Adrenal gland (tissue), 12 donors: ENCODE data around the gene TESK1. TPM values are rescaled to one million over a fixed set of nuclear protein-coding genes. Genes with fewer than 3 reads are reported as not detected.

Experiments
- DNase-seq, 7 donors: peaks; one replicate each; pipeline ENCODE4 v3.0.0-alpha.2; 2019 to 2020
- H3K27ac ChIP-seq, 5 donors: fragments of 200-600 bp; sonication (generic) in 4 of 5; 1 replicate in 3 of 5; 2 replicates in 2 of 5; pipeline versions ENCODE4 v1.5.1 to v1.8.0; 2016 to 2020; ENCODE audit warnings: mild to moderate bottlenecking in 1 of 5
- H3K27me3 ChIP-seq: fragments of 200-600 bp; 2 replicates; pipeline ENCODE4 v1.8.0; 2021
- H3K36me3 ChIP-seq, 2 donors: fragments of 200-600 bp; replicated peaks in 1 of 2; 1 replicate in 1 of 2; 2 replicates in 1 of 2; pipeline versions ENCODE4 v1.5.1 to v1.8.0; 2018 to 2022
- H3K4me1 ChIP-seq, 2 donors: fragments of 200-600 bp; replicated peaks in 1 of 2; 1 replicate in 1 of 2; 2 replicates in 1 of 2; pipeline versions ENCODE4 v1.5.1 to v1.8.0; 2018 to 2021
- H3K4me3 ChIP-seq, 4 donors: fragments of 200-600 bp; sonication (generic) in 3 of 4; one replicate each; pipeline ENCODE4 v1.5.1; 2016 to 2018
- H3K9me3 ChIP-seq, 3 donors: fragments of 200-600 bp; sonication (generic) in 1 of 3; replicated peaks in 1 of 3; 1 replicate in 2 of 3; 2 replicates in 1 of 3; pipeline versions ENCODE4 v1.5.1 to v1.8.0; 2016 to 2021
- CTCF ChIP-seq, 6 experiments: fragments of 450-650 bp in 4 of 6; fragments of 200-600 bp in 2 of 6; sonication (generic) in 1 of 6; IDR thresholded peaks; 1 replicate in 5 of 6; 2 replicates in 1 of 6; pipeline versions ENCODE4 v1.5.1 to v1.8.0; 2016 to 2021; ENCODE audit warnings: antibody characterized with exemption in 6 of 6, mild to moderate bottlenecking in 2 of 6, moderate library complexity in 1 of 6
- POLR2A ChIP-seq, 2 donors: fragments of 450-650 bp; IDR thresholded peaks; one replicate each; pipeline ENCODE4 v1.6.1; 2017; ENCODE audit warnings: antibody characterized with exemption in 2 of 2, mild to moderate bottlenecking in 2 of 2, moderate library complexity in 1 of 2
- WGBS, 4 donors: extraction: QIAGEN DNeasy Blood & Tissue Kit in 2 of 4; methylation state at CpG; one replicate each; pipeline versions ENCODE4 v1.1.5 to v1.1.7; 2013 to 2017; 5-methylcytosine and 5-hydroxymethylcytosine counted together
- intact Hi-C, 2 donors: fragments of 100-400 bp; cut with DNase I; formaldehyde crosslinking; loops; one replicate each; pipeline versions ENCODE4 v1.14.1 to v1.15.0; 2022 to 2023
- polyA plus RNA-seq, 3 donors: library from polyadenylated mRNA; stranded (reverse); fragments of 200-250 nt in 2 of 3; fragments of 350-450 nt in 1 of 3; fragmentation: Illumina TruSeq in 1 of 3; extraction: RNeasy Lipid Tissue Mini Kit (QIAGEN cat#74804) in 1 of 3; gene quantifications; one replicate each; pipeline ENCODE4 v1.2.3, GENCODE V29; 2013 to 2014
- total RNA-seq, 9 donors: library from RNA; depleted of rRNA in 4 of 9; stranded (reverse); fragments of >200 nt in 4 of 9; fragments of 120-200 nt in 1 of 9; fragmentation: NEBNext Ultra II Directional in 1 of 9; extraction: Animal tissue kit (Norgen Biotek cat#: 25700) in 1 of 9; gene quantifications; one replicate each; pipeline versions ENCODE4 v1.1.0 to v1.2.4, GENCODE V29; 2013 to 2023
- donor health status: healthy with polysubstance abuse.
- donor health status: Bipolar disorder and iron deficiency.
- donor health status: DM: yes; HTN: yes; CAD: no.
- donor health status: DM: no; HTN: no; CAD: no.
- donor health status: DM: no; HTN: no; CAD: no.
- donor health status: DM: yes; HTN: yes; CAD: no.

The TESK1 gene
- total and polyA plus RNA-seq, 12 donors: 25.9 to 189 (median 65.5) TPM

GRCh38 chr9:35656831-35657545 lies 51.9 kb downstream of the TESK1 start:
- WGBS, 4 donors: 17 to 26% (median 19%) methylated on average over 25 of the region's 25 CpGs
- intact Hi-C loops: no loop called here

GRCh38 chr9:35657546-35658136 lies 52.6 kb downstream of the TESK1 start, which contains the start of gene RMRP:
Gene RMRP (minus strand): TSS chr9:35658019.
- Histone ChIP-seq H3K27ac (peak within 1 kb of the TSS; percentile 80 to 97 (median 95)), H3K4me1 (peaks cover 6 to 36% of the 10 kb centered on the region in 2 donors), H3K4me3 (peak within 1 kb of the TSS; percentile 53 to 82 (median 78)), H3K27me3 (no peaks in the 10 kb centered on the region), H3K36me3 (peaks cover 0 to 4% of the 10 kb centered on the region in 2 donors), H3K9me3 (no peaks in the 10 kb centered on the region)
- TF ChIP-seq POLR2A (IDR thresholded peaks at IDR 0.05) (peak in 1 of 2 donors; percentile 90), CTCF (IDR thresholded peaks at IDR 0.05) (peak; percentile 9 to 80 (median 62))
- 0 to 1% (median 0%) methylated on average over 17 to 42 of the region's 42 CpGs for WGBS, 4 donors
- intact Hi-C loops: no loop called here
- peak; percentile 97 to 99 (median 99) for DNase-seq

More at GRCh38 chr9:35656831-35657545, 51.9 kb downstream of the TESK1 start:
- peak in 1 of 7 donors; percentile 49 for DNase-seq
- no peaks in the 10 kb centered on the region for H3K27me3 ChIP-seq
- peaks cover 0 to 4% of the 10 kb centered on the region in 2 donors for H3K36me3 ChIP-seq
- H3K27ac ChIP-seq: peak overlapping the region; percentile 80 to 97 (median 95)
- peak overlapping the region in 1 of 4 donors; percentile 46 for H3K4me3 ChIP-seq
- no peaks in the 10 kb centered on the region for H3K9me3 ChIP-seq
- no peak for TF ChIP-seq POLR2A (IDR thresholded peaks at IDR 0.05)
- no peak for TF ChIP-seq CTCF (IDR thresholded peaks at IDR 0.05)
- peaks cover 6 to 41% of the 10 kb centered on the region in 2 donors for H3K4me1 ChIP-seq

GRCh38 chr9:35658137-35658967 lies 53.3 kb downstream of the TESK1 start, which contains the start of gene CCDC107:
Gene CCDC107 (plus strand): TSS chr9:35658292. CDS start chr9:35658380, 88 bp downstream.
- H3K4me1 ChIP-seq: peaks cover 6 to 31% of the 10 kb centered on the region in 2 donors
- H3K27ac ChIP-seq: peak within 1 kb of the TSS; percentile 80 to 97 (median 95)
- H3K27me3 ChIP-seq: no peaks in the 10 kb centered on the region
- WGBS, 4 donors: 0 to 2% (median 0%) methylated on average over 21 to 67 of the region's 67 CpGs
- TF ChIP-seq POLR2A (IDR thresholded peaks at IDR 0.05) (peak; percentile 80 to 81), CTCF (IDR thresholded peaks at IDR 0.05) (peak; percentile 41 to 65 (median 59))
- intact Hi-C loops: no loop called here
- H3K36me3 ChIP-seq: peaks cover 0 to 4% of the 10 kb centered on the region in 2 donors
- no peaks in the 10 kb centered on the region for H3K9me3 ChIP-seq
- DNase-seq: peak; percentile 83 to 90 (median 87)
- peak within 1 kb of the TSS; percentile 53 to 82 (median 78) for H3K4me3 ChIP-seq

- peak in 5 of 7 donors; percentile 64 to 80 (median 71) for DNase-seq
- WGBS, 4 donors: 0 to 3% (median 0%) methylated on average over 2 of the region's 2 CpGs
- no peaks in the 10 kb centered on the region for H3K27me3 ChIP-seq
- H3K4me1 ChIP-seq: peaks cover 6 to 31% of the 10 kb centered on the region in 2 donors
- H3K9me3 ChIP-seq: no peaks in the 10 kb centered on the region
- peak overlapping the region in 3 of 4 donors; percentile 53 to 82 (median 78) for H3K4me3 ChIP-seq
- no peak for TF ChIP-seq CTCF (IDR thresholded peaks at IDR 0.05)
- no peak for TF ChIP-seq POLR2A (IDR thresholded peaks at IDR 0.05)
- H3K36me3 ChIP-seq: peaks cover 0 to 4% of the 10 kb centered on the region in 2 donors
- H3K27ac ChIP-seq: peak overlapping the region; percentile 80 to 97 (median 95)
- intact Hi-C loops: no loop called here
Measured at GRCh38 chr9:35658968-35659220, 53.8 kb downstream of the TESK1 start.
